ENCODE measurements around the gene RAP2A. TPM values are rescaled to one million over a fixed set of nuclear protein-coding genes. Genes with fewer than 3 reads are reported as not detected.

Gene RAP2A
- total and polyA plus RNA-seq, 10 of the 15 experiments (the other 5 are each of a cell fraction or from before 2014, with no cell fraction given) = 3.5 to 35.1 (median 14.9) TPM

DNA sequence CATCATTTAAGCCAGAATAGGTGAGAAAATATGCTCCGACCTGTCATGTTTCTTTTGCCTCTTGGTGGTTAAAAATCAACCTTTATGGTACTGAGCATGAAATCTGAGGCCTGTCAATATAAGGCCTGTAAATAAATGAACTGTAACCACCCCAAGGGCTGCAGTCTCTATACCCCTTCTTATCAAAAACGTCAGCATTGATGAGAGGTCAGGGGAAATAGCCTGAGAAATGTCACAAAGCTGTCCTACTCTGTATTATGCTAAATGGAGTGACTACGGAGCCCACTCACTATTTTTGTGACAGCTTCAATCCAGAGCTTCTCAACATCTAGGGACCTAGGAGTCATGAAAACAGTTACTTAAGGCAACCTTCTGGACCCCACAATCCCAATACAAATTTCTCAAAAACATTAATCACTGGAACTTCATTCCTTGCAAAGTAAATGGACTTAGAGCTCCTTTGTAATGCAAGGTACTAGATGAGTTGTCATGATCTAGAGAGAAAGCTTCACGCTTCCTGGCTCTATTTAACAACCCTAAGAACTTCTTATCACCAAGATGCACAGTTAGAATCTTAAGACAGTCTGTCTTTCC is 2.7 kb upstream of the RAP2A start:
- Histone ChIP-seq H3K79me2 (ENCODE audit: control insufficient read depth, insufficient read depth, low read length) (peaks cover 20% of the 10 kb centered on the region), H3K27ac (ENCODE audit: control insufficient read depth, insufficient read depth) (no peak overlapping the region), H3K9ac (ENCODE audit: control insufficient read depth, insufficient read depth, low read length) (no peak overlapping the region), H3K4me3 (no peak overlapping the region; the same call in 1 of the 2 replicates), H3K4me1 (ENCODE audit: control insufficient read depth, insufficient read depth, low read length) (no peaks in the 10 kb centered on the region), H4K20me1 (ENCODE audit: control insufficient read depth, insufficient read depth) (no peaks in the 10 kb centered on the region), H2AFZ (ENCODE audit: control insufficient read depth, low read depth, low read length) (peak overlapping the region; percentile 40; the same call in 1 of the 2 replicates), H3K27me3 (replicated peaks in 1 of 2; ENCODE audit: control insufficient read depth in 2 of 2, insufficient read depth in 2 of 2, low read length in 1 of 2) (no peaks in the 10 kb centered on the region), H3K36me3 (ENCODE audit: control insufficient read depth in 2 of 2, insufficient read depth in 2 of 2, low read length in 1 of 2) (no peaks in the 10 kb centered on the region), H3K4me2 (ENCODE audit: control insufficient read depth, insufficient read depth) (peak overlapping the region; percentile 44), H3K9me3 (replicated peaks; ENCODE audit: control insufficient read depth, insufficient read depth, low read length) (no peaks in the 10 kb centered on the region)
- FAIRE-seq (no peak), ATAC-seq (no peak), DNase-seq (ENCODE audit: low read depth, low spot score) (no peak)
- ChIA-PET POLR2A (interaction anchor here (0.9 to 7.9 kb wide), 5 partner anchors 9 to 207 kb away, joined by 3 to 108 read pairs (median 5); partner anchors contain the start of gene MBNL2), RAD21 (ENCODE audit: unreplicated experiment) (interaction anchor here (0.6 to 10.4 kb wide), 6 partner anchors 9 to 200 kb away, joined by 3 to 179 read pairs (median 4); no protein-coding TSS in a partner anchor), SMC1A (ENCODE audit: uncharacterized antibody, unreplicated experiment) (interaction anchor here (0.7 to 12.0 kb wide), 13 partner anchors 8 to 221 kb away, joined by 3 to 165 read pairs (median 4); partner anchors contain the start of gene MBNL2), CTCF (interaction anchor here (0.6 to 1.8 kb wide), 4 partner anchors 26 to 206 kb away, joined by 3 to 7 read pairs (median 4); no protein-coding TSS in a partner anchor)
- intact Hi-C loops (cut with micrococcal nuclease; ENCODE audit: unreplicated experiment) = loop anchor here (5.0 to 10.0 kb wide), 3 partner anchors 319 to 1754 kb away; partner anchors contain the start of gene DNAJC3
- WGBS (ENCODE audit: insufficient coverage, insufficient replicate concordance, low lambda C conversion rate, missing lambda C conversion rate) = 85% methylated on average over 4 of the region's 4 CpGs
- no TSS peak for BruUV-seq (replicated peaks)
- in situ Hi-C loops (cut with MboI) = loop anchor here (25.0 kb wide), 2 partner anchors 1131 to 1744 kb away; partner anchors contain the start of gene DNAJC3
- no peak for TF ChIP-seq CREM (IDR thresholded peaks at IDR 0.05; ENCODE audit: low read depth)
- no peak for TF ChIP-seq CBX3 (IDR thresholded peaks at IDR 0.05; ENCODE audit: borderline replicate concordance, low read depth)
- TF ChIP-seq MTA3 (IDR thresholded peaks at IDR 0.05; ENCODE audit: borderline replicate concordance, low read length) = no peak
- TF ChIP-seq, protein P1, sequence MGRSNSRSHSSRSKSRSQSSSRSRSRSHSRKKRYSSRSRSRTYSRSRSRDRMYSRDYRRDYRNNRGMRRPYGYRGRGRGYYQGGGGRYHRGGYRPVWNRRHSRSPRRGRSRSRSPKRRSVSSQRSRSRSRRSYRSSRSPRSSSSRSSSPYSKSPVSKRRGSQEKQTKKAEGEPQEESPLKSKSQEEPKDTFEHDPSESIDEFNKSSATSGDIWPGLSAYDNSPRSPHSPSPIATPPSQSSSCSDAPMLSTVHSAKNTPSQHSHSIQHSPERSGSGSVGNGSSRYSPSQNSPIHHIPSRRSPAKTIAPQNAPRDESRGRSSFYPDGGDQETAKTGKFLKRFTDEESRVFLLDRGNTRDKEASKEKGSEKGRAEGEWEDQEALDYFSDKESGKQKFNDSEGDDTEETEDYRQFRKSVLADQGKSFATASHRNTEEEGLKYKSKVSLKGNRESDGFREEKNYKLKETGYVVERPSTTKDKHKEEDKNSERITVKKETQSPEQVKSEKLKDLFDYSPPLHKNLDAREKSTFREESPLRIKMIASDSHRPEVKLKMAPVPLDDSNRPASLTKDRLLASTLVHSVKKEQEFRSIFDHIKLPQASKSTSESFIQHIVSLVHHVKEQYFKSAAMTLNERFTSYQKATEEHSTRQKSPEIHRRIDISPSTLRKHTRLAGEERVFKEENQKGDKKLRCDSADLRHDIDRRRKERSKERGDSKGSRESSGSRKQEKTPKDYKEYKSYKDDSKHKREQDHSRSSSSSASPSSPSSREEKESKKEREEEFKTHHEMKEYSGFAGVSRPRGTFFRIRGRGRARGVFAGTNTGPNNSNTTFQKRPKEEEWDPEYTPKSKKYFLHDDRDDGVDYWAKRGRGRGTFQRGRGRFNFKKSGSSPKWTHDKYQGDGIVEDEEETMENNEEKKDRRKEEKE (IDR thresholded peaks at IDR 0.05) = no peak
- TF ChIP-seq, protein P2, sequence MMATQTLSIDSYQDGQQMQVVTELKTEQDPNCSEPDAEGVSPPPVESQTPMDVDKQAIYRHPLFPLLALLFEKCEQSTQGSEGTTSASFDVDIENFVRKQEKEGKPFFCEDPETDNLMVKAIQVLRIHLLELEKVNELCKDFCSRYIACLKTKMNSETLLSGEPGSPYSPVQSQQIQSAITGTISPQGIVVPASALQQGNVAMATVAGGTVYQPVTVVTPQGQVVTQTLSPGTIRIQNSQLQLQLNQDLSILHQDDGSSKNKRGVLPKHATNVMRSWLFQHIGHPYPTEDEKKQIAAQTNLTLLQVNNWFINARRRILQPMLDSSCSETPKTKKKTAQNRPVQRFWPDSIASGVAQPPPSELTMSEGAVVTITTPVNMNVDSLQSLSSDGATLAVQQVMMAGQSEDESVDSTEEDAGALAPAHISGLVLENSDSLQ (IDR thresholded peaks at IDR 0.05) = no peak
- TF ChIP-seq FOXM1 (IDR thresholded peaks at IDR 0.05; ENCODE audit: low read depth, low read length) = no peak
- TF ChIP-seq NR2C2 (IDR thresholded peaks at IDR 0.05; ENCODE audit: borderline replicate concordance, control insufficient read depth, insufficient read length, low read depth) = no peak
- no peak for TF ChIP-seq STAT1 (conservative IDR thresholded peaks at IDR 0.05)
- no peak for TF ChIP-seq PML (IDR thresholded peaks at IDR 0.05; ENCODE audit: low read length)
- TF ChIP-seq SUZ12 (IDR thresholded peaks at IDR 0.05; ENCODE audit: unreplicated experiment) = no peak
- TF ChIP-seq SRF (IDR thresholded peaks at IDR 0.05; ENCODE audit: low read depth in 2 of 2, low read length in 2 of 2) = no peak
- TF ChIP-seq, protein P3, sequence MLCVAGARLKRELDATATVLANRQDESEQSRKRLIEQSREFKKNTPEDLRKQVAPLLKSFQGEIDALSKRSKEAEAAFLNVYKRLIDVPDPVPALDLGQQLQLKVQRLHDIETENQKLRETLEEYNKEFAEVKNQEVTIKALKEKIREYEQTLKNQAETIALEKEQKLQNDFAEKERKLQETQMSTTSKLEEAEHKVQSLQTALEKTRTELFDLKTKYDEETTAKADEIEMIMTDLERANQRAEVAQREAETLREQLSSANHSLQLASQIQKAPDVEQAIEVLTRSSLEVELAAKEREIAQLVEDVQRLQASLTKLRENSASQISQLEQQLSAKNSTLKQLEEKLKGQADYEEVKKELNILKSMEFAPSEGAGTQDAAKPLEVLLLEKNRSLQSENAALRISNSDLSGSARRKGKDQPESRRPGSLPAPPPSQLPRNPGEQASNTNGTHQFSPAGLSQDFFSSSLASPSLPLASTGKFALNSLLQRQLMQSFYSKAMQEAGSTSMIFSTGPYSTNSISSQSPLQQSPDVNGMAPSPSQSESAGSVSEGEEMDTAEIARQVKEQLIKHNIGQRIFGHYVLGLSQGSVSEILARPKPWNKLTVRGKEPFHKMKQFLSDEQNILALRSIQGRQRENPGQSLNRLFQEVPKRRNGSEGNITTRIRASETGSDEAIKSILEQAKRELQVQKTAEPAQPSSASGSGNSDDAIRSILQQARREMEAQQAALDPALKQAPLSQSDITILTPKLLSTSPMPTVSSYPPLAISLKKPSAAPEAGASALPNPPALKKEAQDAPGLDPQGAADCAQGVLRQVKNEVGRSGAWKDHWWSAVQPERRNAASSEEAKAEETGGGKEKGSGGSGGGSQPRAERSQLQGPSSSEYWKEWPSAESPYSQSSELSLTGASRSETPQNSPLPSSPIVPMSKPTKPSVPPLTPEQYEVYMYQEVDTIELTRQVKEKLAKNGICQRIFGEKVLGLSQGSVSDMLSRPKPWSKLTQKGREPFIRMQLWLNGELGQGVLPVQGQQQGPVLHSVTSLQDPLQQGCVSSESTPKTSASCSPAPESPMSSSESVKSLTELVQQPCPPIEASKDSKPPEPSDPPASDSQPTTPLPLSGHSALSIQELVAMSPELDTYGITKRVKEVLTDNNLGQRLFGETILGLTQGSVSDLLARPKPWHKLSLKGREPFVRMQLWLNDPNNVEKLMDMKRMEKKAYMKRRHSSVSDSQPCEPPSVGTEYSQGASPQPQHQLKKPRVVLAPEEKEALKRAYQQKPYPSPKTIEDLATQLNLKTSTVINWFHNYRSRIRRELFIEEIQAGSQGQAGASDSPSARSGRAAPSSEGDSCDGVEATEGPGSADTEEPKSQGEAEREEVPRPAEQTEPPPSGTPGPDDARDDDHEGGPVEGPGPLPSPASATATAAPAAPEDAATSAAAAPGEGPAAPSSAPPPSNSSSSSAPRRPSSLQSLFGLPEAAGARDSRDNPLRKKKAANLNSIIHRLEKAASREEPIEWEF (IDR thresholded peaks at IDR 0.05; ENCODE audit: insufficient replicate concordance, low read depth, low read length) = no peak
- no peak for TF ChIP-seq SPI1 (IDR thresholded peaks at IDR 0.05; ENCODE audit: borderline replicate concordance, insufficient read depth, low read depth, low read length)
